ENCODE measurements around the gene KATNAL2.
A peak's percentile ranks its signal among the peaks of the same experiment; 100 is the strongest.

Gene KATNAL2

DNA sequence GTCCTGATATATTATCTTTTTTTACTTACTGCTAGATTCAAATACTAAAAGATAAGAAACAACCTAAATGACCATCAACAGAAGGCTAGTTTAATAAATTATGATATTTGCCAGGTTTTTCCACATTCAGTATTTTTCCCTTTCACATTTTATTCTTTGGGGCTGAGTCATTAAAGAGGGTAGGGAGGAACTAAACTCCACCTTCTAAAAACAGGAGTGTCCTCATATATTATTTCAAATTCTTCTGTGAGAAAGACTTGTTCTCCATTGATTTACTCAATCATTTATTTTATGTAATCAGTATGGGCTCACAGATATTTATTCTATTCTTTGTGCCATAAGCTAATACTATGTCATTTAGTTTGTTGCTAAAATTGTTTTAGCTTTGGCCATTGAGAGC, 223.9 kb downstream of the KATNAL2 start:
- no peak for DNase-seq (ENCODE audit: low read depth)
- H3K4me3 ChIP-seq (ENCODE audit: low read depth, low read length): no peak overlapping the region
- TF ChIP-seq, protein P1, sequence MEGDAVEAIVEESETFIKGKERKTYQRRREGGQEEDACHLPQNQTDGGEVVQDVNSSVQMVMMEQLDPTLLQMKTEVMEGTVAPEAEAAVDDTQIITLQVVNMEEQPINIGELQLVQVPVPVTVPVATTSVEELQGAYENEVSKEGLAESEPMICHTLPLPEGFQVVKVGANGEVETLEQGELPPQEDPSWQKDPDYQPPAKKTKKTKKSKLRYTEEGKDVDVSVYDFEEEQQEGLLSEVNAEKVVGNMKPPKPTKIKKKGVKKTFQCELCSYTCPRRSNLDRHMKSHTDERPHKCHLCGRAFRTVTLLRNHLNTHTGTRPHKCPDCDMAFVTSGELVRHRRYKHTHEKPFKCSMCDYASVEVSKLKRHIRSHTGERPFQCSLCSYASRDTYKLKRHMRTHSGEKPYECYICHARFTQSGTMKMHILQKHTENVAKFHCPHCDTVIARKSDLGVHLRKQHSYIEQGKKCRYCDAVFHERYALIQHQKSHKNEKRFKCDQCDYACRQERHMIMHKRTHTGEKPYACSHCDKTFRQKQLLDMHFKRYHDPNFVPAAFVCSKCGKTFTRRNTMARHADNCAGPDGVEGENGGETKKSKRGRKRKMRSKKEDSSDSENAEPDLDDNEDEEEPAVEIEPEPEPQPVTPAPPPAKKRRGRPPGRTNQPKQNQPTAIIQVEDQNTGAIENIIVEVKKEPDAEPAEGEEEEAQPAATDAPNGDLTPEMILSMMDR (IDR thresholded peaks at IDR 0.05; ENCODE audit: control insufficient read depth, extremely low read depth, insufficient read depth): no peak

DNA sequence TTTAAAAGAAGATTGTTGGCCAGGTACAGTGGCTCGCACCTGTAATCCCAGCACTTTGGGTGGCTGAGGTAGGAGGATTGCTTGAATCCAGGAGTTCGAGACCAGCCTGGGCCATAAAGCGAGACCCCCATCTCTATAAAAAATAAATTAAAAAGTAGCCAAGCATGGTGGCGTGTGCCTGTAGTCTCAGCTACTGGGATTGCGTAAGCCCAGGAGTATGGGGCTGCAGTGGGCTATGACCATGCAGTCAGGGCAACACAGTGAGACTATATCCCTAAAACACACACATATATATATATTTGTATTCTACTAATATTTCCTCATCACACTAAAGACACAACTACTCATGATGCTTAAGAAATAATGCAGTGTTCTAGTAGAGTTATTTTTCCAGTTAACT, 225.8 kb downstream of the KATNAL2 start:
- no peak for DNase-seq (ENCODE audit: low read depth)
- H3K4me3 ChIP-seq (ENCODE audit: low read depth, low read length): no peak overlapping the region
- TF ChIP-seq, protein P1 (IDR thresholded peaks at IDR 0.05; ENCODE audit: control insufficient read depth, extremely low read depth, insufficient read depth): no peak

DNA sequence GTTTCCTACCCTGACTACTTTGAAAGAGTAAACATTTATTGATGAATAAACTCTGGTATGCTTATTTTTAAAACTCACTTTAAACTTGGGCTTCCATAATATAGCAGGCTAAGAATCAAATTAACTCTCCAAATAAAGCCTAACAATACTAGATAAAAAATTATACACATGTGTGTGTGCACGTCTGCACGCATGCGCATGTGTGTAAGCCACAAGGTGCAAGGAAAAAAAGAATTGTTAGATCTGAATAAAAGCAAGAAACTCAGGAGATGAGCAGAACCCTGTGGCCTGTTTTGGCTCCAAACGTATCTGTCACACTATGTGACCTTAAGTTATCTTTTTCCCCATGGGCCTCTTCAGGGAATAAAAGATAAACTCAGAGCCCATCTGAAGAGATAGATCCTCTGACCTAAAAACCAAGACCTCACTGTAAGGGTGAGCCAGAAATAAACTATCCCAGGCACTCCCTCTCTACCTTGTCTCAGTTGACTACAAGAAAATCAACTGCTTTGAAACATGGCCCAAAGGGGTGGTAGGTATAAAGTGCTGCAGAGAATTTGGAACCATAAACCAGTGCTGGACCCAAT, 226.6 kb downstream of the KATNAL2 start:
- TF ChIP-seq, protein P1 (IDR thresholded peaks at IDR 0.05; ENCODE audit: control insufficient read depth, extremely low read depth, insufficient read depth): no peak
- no peak for DNase-seq (ENCODE audit: low read depth)
- H3K4me3 ChIP-seq (ENCODE audit: low read depth, low read length): no peak overlapping the region

DNA sequence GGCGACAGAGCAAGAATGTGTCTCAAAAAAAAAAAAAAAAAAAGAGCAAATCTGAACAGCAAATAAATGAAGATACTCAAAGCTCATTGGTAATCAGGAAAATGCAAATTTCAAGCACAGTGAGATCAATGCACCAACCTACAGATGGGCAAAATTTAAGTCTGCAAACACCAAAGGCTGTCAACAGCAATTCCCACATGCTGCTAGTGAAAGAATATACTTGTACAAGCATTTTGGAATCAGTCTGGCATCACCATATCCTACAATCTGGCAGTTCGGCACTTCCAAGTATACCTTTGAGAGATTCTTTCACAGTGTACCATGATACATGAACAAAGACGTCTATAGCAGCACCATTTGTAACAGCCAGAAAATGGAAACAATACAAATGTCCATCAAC, 228.8 kb downstream of the KATNAL2 start:
- TF ChIP-seq, protein P1 (IDR thresholded peaks at IDR 0.05; ENCODE audit: control insufficient read depth, extremely low read depth, insufficient read depth): no peak
- no peak overlapping the region for H3K4me3 ChIP-seq (ENCODE audit: low read depth, low read length)
- no peak for DNase-seq (ENCODE audit: low read depth)

DNA sequence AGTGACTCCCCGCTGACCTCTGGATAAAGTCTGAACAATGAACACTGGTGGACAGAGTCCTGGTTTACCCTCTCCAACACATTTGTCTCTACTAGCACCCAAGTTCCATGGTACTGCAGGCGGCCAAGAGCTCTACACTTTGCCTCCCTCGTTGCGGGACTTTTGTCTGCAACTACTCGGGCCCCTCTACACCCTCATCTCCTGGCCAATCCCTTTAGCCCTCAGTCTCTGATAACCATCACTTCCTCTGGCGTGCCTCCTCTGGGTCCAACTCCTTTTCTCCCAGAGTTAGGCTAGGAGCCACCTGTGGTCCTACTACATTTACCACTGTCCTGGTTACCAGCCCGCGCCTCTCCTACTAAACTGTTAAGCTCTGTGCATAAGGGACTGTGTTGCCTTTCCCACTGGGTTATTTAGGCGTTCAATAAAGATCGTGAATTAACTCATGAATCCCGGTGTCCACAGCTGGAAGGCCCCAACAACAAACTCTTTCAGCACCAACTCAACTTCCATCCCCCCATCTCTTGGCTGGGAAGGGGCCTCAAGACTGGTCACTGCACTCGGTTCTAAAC, 232.1 kb downstream of the KATNAL2 start:
- TF ChIP-seq, protein P1 (IDR thresholded peaks at IDR 0.05; ENCODE audit: control insufficient read depth, extremely low read depth, insufficient read depth): no peak
- H3K4me3 ChIP-seq (ENCODE audit: low read depth, low read length): peak overlapping the region; percentile 74
- DNase-seq (ENCODE audit: low read depth): no peak

DNA sequence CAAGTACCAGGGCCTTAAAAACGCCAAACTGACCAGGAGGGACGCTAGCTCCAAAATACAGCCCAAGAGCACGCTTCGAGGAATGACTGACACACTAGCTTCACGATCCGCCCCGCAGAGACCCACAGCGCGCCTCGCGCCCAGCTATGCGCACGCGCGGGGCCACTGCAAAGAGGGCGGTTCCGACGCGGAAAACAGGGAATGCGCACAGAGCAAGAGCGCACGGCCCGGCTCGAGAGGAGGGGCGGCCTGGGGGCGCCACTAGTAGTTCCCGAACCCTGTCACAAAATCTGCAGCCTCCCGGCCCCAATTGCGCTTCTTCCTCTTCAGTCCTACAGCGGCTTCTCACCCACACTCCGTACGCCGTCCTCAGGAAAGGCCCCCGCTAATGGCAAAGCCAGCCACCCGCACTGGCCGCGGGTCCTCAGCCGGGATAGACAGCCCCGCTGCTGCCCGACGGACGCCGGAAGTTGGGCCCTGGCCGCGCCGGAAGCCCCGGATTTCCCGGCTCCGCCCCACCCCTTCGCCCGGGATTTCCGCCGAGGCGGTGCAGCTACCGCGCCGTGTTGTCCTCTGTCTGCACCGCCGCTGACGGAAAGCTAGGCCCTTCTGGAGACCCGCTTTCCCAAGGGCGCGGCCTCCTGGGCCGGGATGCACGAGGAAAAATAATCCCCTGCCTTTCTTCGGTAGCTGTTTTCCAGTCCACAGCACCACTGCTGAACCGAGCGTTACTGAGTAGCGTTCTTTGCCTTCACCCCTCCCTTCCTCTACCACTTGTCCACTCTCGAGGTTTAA, 232.8 kb downstream of the KATNAL2 start, which contains the start of gene HDHD2:
TSS of gene HDHD2 (minus strand) at position 472 of the 795 bp plus-strand sequence. CDS start 14,061 bp downstream, outside the sequence.
- DNase-seq (ENCODE audit: low read depth): no peak
- TF ChIP-seq, protein P1 (IDR thresholded peaks at IDR 0.05; ENCODE audit: control insufficient read depth, extremely low read depth, insufficient read depth): no peak

More for the DNA sequence above, 232.8 kb downstream of the KATNAL2 start, which contains the start of gene HDHD2:
- peak within 1 kb of the TSS; percentile 74 for H3K4me3 ChIP-seq (ENCODE audit: low read depth, low read length)
